Breast epithelium (tissue), 3 donors: ENCODE results near the gene MAGI3.

Experiments
- POLR2A ChIP-seq: fragments of 450-650 bp; IDR thresholded peaks from one replicate; pipeline ENCODE4 v1.6.1; 2016; ENCODE audit warnings: antibody characterized with exemption, mild to moderate bottlenecking, moderate library complexity
- POLR2AphosphoS5 ChIP-seq, 3 donors: sonication (generic); formaldehyde crosslinking; IDR thresholded peaks; one replicate each; pipeline ENCODE4 v1.6.1; 2017; ENCODE audit warnings: antibody characterized with exemption in 3 of 3
- TF ChIP-seq, protein P1 (sequence below), 3 donors: fragments of 450-650 bp; IDR thresholded peaks; one replicate each; pipeline ENCODE4 v1.5.1; 2016 to 2017; ENCODE audit warnings: antibody characterized with exemption in 3 of 3, mild to moderate bottlenecking in 3 of 3, moderate library complexity in 3 of 3

DNA sequence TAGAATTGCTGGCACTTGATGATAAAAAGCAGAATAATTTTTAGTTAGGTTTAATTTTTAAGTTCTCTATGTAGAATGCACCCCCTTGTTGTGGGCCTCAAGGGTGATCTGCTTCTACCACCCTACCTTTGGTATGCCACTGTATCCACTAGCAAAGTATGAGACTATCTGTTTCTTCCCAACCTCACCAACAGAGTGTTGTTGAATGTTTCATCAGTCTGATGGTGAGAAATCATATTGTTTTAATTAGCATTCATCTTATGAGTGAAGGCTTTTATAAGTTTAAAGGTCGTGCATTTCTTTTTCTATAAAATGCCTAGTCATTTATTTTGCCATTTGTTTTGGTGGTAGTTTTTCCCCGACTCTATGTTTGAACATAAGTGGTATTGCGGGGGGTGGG is 141.0 kb downstream of the MAGI3 start:
- TF ChIP-seq, protein P1, sequence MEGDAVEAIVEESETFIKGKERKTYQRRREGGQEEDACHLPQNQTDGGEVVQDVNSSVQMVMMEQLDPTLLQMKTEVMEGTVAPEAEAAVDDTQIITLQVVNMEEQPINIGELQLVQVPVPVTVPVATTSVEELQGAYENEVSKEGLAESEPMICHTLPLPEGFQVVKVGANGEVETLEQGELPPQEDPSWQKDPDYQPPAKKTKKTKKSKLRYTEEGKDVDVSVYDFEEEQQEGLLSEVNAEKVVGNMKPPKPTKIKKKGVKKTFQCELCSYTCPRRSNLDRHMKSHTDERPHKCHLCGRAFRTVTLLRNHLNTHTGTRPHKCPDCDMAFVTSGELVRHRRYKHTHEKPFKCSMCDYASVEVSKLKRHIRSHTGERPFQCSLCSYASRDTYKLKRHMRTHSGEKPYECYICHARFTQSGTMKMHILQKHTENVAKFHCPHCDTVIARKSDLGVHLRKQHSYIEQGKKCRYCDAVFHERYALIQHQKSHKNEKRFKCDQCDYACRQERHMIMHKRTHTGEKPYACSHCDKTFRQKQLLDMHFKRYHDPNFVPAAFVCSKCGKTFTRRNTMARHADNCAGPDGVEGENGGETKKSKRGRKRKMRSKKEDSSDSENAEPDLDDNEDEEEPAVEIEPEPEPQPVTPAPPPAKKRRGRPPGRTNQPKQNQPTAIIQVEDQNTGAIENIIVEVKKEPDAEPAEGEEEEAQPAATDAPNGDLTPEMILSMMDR (IDR thresholded peaks at IDR 0.05), result no peak
- TF ChIP-seq POLR2A, result no peak
- TF ChIP-seq POLR2AphosphoS5 (IDR thresholded peaks at IDR 0.05), result no peak
